Stimulated activated CD8-positive, alpha-beta memory T cell treated with anti-CD3 and anti-CD28 coated beads, Interleukin-4, amount 100 ng/mL, for 1 hour (primary cell): ENCODE measurements around the gene RHOF.
A peak's percentile ranks its signal among the peaks of the same experiment; 100 is the strongest.

Experiments used
- DNase-seq, 2 donors: peaks; one replicate each; pipeline ENCODE4 v3.0.0-alpha.2; 2020; ENCODE audit warnings: low read depth in 2 of 2, low spot score in 1 of 2

RHOF gene, protein sequence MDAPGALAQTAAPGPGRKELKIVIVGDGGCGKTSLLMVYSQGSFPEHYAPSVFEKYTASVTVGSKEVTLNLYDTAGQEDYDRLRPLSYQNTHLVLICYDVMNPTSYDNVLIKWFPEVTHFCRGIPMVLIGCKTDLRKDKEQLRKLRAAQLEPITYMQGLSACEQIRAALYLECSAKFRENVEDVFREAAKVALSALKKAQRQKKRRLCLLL

DNA sequence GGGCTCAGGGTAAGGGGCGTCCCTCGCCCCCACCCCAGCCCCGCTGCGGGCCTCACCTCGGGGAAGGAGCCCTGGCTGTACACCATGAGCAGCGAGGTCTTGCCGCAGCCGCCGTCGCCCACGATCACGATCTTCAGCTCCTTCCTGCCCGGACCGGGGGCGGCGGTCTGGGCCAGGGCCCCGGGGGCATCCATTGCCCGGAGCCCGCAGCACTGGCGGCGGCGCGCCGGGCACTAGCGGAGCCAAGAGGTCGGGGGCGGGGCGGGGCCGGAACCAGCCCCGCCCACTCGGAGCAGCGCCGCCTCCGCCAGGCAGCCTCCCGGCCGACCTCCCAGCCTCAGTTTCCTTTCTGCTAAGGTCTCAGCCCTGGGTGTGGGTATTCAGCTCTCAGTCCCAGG, at the start of gene RHOF:
Gene RHOF, minus strand, starts transcription at position 249 of the 398 bp plus-strand sequence. Its CDS starts 55 bp downstream, at position 194.
- DNase-seq = no peak

DNA sequence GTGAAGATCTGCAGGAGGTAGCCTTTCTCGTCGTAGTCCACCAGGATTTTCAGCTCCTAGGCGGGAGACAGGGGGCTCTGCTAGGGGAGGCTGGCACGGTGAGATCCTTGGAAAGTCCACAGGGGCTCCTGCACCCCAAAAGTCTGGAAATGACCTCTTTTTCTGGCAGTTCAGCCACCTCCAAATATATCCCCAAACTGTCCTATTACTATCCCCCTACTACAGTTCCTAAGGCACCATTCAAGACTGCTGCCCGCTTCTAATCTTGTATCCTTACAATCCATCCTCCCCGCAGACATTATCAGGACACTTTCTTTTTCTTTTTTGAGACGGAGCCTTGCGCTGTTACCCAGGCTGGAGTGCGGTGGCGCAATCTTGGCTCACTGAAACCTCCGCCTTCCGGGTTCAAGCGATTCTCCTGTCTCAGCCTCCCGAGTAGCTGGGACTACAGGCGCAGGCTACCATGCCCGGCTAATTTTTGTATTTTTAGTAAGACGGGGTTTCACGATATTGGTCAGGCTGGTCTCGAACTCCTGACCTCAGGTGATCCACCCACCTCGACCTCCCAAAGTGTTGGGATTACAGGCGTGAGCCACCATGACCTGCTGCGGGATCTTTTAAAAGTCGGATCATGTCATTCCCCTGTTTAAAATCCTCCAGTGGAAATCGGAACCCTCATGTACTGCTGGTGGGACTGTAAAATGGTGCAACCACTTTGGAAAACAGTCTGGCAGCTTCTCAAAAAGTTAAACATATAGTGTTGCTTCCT, 46.7 kb upstream of the RHOF start:
- no peak for DNase-seq

DNA sequence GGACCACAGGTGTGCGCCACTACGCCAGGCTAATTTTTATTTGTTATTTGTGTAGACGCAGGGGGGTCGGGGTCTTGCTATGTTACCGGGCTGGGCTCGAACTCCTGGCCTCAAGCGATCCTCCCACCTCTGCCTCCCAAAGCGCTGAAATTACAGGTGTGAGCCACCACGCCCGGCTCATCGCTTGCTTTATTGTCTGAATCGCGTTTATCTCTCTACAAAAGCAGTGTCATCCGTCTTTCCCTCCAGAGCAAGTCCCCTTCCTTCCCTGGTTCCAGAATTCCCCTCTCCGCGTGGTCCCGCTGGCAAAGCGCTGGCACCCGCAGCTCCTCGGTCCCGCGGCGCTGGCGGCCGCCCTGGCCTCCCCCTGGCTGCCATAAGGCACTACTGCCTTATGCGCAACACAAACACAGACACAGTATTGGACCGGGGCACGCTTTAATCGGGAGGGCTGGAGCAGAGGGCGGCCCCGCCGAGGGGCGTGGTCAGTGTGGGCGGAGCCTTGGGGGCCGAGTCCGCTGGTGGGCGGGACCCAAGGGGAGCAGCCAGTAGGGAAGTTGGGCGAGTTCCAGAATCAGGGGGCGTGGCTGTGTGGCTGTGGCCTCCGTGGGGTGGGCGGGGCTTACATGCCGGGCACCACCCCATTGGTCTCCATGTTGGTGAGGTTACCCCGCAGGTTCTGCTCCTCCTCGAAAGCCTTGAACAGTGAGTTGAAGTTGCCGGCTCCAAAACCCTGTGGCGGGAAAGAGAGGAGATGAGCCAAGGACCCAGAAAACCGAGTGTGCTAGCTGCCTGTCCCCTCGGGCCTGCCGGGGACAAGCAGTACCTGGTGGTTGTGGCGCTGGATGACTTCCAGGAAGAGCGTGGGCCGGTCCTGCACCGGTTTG, 45.9 kb upstream of the RHOF start:
- peak; percentile 99 for DNase-seq

DNA sequence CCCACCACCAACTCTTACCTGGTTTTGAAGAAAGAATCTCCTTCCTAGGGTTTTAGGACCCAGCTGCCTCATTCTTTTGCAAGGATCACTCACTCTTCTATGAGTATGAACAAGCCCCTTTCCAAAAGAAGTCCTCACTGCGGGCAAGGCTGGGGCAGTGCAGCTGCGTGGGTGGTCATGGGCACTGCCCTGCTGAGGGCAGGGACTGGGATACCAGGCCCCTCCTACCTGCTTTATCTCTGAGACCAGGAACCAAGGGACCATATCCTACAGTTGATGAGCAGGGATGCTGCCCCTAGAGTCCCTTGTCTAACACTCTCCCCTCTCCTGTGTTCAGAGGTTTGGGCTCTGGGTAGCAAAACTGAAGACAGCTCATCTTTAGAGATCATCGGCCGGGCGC, 44.6 kb upstream of the RHOF start:
- DNase-seq = no peak

DNA sequence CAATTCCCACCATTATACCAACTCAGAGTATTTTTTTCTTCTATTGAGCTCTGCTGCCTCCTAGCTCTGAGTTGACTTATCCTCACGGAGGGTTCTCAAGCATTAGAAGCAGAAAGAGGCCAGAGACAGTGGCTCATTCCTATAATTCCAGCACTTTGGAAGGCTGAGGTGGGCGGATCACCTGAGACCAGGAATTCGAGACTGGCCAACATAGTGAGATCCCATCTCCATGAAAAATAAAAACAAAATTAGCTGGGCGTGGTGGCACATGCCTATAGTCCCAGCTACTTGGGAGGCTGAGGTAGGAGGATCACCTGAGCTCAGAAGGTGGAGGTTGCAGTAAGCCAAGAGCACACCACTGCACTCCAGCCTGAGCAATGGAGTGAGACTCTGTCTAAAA, 44.2 kb upstream of the RHOF start:
- DNase-seq = no peak

DNA sequence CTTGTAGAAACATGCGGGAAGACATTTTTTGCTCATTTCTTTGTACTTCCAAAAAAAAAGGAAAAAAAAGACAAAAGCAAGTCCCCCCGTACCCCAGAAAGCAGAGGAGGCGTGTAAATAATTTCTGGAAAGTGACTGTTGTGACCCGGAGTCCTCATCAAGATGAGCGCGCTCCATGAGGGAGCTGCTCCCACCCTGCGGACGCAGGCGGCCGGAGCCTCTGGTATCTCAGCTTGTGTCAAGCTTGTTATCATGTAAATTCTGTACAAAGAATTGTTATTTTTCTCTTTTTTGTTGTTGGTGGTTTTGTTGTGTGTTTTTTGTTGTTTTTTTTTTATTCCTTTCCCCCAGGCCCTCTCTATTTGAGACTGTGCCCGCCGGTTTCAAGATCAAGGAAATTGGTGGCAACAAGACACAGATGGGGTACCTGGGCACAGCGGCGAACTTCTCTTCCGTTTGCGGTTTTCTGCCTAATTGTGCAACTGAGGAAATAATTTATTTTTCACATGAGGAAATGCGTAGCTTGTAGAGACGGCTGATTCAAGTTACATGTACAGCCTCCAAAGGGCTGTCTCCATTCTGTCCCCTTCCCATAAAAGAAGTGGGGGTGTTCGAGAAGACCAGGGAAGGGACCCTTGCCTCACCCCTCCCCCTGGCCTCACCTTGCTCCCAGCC, 38.2 kb upstream of the RHOF start:
- DNase-seq = no peak

DNA sequence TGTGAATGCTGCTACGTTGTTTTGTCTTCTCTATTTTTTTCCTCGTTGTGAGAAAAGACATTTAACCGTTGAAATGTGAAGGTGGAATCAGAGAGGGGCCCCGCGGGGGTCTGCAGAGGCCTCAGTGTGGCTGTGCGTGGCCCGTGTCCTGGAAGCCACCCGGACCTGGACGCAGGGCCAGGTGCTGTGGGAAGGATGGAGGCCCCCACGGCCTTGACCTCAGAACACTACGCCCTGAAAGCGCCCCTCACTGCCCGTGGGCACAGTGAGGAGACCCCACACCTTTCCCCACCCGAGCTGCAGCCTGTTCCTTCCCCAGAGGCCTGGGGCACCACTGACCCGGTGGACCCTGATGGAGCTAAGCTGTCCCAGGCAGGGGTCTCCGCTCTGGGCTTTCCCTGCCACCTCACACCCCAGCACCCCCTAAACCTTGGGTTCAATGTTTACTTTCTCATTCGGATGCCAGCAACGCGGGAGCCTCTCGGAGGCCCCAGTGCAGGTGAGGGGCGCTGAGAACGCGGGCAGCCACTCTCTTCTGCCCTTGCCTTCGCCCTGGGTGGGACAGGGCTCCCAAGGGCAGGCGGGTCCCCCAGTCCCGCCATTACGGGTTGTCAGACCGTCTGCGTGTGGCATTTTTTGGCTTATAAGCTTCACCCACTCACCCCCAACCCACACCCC, 37.2 kb upstream of the RHOF start:
- no peak for DNase-seq

DNA sequence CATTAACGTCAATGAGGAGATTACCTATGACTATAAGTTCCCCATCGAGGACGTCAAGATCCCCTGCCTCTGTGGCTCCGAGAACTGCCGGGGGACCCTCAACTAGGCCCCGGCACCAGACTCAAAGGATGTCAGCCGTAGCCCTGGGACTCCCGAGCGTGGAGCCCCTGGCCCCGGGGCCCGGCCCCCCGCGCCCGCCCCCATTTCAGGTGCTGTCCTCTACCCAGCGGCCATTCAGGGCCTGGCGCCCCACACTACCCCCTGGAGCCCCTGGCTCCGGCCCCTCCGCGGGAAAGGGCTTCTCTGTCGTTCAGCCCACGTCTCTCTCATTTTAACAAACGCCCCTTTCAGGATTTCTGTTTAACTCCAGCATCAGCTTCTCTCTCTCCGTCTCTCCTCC, 36.6 kb upstream of the RHOF start:
- DNase-seq = no peak

DNA sequence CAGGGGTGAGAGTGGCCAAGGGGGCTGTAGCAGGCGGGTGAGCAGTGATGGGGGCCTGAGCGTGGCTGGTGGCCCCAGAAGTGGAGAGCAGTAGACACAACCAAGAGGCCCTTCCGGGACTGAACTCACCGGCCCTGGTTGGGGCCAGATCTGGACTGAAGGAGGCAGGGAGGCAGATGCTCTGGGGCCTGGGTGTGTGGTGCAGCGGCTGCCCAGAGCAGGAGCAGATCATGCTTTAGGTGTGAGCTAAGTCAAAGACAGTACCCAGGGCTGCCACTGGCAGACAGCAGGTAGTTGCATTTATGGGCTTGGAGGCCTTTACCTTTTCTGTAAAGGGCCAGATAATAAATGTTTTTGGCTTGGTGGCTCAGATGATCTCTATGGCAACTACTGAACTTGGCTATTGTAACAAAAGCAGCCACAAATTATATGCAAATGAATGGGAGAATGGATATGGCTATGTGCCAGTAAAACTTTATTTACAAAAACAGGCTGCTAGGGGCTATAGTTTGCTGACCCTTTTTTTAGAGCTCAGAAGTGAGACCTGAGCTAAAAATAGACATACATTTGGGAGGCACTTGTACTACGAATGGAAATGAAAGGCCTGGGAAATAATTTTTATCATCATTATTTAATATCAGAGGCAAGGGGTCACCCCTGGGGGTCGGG, 35.9 kb upstream of the RHOF start:
- DNase-seq = no peak

DNA sequence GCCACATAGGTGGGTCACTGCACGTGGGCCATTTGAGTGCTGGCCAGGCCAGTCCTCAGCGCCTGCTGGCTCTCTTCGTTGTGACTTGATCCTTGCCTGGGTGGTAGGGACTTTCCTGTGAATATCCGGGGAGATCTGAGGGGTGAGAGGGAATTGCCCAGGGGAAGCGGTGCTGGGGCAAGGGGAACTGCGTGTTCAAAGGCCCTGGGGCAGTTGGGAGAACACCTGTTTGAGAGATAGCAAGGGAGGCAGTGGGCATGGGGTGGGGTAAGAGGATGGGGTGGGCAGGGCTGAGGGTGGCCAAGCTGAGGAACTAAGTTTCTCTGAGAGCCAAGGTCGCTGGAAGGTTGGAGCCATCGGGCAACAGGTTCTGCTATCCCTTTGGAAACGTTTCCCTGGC, 35.3 kb upstream of the RHOF start:
- no peak for DNase-seq

DNA sequence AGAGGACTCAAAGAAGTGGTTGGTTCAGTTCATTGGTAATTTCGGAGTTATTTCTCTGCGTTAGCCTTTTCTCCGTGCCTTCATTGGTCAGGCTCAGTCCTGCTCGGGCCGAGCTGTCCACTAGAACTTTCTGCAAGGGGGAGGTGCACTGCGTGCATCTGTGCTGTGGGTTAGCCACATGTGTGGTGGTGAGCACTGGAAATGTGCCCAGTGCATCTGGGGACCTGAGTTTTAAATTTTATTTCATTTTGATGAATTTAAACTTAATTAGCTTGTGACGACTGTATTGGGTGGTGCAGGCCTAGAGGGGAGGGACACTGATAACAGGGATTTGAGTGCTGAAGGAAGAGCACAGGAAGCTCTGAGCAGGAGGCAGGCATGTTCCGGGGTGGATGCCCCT, 34.8 kb upstream of the RHOF start:
- DNase-seq = no peak

DNA sequence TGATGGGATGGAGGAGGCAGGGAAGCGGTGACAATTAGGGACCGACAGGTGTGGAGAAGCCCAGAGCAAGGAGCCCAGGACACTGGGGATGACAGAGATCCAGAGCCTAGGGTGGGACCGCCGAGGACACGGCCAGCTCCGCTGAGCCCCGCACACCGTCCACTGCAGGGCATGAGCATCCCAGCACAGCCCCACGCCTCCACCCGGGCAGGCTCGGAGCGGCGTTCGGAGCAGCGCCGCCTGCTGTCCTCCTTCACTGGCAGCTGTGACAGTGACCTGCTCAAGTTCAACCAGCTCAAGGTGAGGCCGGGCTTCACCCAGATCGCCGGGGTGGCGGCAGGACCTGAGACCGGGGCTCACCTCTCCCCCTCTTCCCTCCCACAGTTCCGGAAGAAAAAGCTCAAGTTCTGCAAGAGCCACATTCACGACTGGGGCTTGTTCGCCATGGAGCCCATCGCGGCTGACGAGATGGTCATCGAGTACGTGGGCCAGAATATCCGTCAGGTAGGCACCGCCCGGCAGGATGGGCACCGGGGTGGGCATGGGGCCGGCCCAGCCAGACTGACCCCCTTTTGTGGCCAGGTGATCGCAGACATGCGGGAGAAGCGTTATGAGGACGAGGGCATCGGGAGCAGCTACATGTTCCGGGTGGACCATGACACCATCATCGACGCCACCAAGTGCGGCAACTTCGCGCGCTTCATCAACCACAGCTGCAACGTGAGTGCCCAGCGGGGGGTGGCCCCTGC, 34.0 kb upstream of the RHOF start:
- no peak for DNase-seq

DNA sequence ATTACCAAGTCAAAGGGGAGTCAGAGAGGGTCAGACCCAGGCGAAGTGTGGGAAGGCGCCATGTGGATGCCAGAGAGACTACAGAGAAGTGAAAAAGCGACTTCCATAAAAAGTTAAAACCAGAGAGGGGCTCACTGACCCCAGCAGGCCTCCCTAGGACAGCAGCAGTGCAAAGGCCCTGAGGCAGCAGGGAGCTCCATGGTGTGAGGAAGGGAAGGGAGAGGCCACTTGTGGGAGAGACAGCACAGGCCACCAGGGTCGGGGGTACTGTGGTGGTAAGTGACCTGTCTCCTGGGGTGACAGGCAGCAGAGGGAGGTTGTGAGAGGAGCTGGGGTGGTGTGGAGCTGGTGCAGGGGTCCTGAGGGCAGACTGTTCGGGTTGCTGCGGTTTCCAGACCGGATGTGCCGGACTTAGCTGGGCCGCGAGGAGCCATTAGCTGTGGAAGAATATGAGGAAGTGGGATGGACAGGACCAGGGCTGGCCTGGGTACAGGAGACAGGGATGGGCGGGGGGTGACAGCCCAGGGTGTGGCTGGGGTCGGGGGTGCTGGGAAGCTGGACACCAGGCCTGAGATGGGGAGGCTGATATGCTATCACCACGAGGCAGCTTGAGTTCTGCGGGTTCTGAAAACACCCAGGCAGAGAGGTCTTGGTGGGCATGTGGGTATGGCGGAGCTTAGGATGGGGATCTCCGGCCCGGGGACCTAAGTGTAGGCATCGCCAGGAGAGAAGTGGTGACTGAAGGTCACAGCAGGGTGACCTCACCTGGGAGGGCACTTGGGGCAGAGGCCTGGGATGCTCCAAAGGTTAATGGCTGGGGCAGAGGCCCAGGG, 33.0 kb upstream of the RHOF start:
- DNase-seq = no peak

DNA sequence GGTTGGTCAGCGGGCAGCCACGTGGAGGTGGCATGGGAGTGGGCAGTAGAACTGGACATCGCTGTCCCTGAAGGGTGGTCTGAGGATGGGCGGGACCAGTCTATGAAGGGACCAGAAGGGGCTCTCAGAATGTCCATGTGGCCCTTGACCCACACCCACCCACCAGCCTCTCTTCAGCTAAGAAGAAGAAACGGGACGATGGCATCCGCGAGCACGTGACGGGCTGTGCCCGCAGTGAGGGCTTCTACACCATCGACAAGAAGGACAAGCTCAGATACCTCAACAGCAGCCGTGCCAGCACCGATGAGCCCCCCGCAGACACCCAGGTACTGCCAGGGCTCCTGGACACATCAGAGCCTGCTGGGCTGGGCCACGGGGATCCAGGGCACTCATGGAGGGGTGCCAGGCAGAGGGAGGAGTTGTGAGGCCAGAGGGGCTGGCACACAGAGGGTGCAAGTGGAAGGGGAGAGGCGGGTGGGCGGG, 31.6 kb upstream of the RHOF start:
- DNase-seq = no peak

DNA sequence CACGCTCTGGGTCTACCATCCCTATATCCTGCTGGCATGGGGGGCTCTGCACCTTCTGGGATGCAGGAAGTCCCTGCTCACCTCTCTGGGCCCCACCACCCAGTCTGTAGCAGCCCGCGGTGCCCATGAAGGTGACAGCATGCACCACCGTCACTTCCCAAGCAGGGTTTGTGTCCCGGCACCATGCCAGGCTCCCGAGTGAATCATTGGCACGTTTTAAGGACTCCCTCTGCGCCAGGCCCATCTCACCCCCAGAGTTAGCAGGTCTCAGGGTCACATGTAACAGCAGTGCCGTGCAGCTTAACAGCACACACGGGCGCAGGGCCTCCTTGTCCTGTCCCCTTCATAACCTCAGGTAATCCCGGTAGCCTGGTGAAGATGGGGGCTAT, 30.2 kb upstream of the RHOF start:
- no peak for DNase-seq

DNA sequence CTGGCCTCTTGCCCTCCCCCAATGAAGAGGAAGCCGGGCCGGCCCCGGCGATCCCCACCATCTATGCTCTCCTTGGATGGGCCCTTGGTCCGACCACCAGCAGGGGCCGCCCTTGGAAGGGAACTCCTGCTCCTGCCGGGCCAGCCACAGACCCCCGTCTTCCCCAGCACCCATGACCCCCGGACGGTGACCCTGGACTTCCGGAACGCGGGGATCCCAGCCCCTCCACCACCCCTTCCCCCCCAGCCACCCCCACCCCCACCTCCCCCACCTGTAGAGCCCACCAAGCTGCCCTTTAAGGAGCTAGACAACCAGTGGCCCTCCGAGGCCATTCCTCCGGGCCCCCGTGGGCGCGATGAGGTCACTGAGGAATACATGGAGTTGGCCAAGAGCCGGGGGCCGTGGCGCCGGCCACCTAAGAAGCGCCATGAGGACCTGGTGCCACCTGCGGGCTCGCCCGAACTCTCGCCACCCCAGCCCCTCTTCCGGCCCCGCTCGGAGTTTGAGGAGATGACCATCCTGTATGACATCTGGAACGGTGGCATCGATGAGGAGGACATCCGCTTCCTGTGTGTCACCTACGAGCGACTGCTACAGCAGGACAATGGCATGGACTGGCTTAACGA, 29.7 kb upstream of the RHOF start:
- no peak for DNase-seq

DNA sequence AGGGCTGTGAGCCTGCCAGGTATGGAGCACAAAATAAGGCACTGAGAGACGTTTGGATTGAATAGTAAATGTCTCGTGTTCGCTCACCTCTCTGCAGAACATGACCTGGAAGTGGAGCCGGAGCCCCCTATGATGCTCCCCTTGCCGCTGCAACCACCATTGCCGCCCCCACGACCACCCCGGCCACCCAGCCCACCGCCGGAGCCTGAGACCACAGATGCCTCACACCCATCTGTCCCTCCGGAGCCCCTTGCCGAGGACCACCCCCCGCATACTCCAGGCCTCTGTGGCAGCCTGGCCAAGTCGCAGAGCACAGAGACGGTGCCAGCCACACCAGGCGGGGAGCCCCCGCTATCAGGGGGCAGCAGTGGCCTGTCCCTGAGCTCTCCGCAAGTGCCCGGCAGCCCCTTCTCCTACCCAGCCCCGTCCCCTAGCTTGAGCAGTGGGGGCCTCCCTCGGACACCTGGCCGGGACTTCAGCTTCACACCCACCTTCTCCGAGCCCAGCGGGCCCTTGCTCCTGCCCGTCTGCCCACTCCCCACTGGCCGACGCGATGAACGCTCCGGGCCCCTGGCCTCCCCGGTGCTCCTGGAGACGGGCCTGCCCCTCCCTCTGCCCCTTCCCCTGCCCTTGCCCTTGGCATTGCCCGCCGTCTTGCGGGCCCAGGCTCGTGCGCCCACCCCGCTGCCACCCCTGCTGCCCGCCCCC, 29.1 kb upstream of the RHOF start:
- no peak for DNase-seq

DNA sequence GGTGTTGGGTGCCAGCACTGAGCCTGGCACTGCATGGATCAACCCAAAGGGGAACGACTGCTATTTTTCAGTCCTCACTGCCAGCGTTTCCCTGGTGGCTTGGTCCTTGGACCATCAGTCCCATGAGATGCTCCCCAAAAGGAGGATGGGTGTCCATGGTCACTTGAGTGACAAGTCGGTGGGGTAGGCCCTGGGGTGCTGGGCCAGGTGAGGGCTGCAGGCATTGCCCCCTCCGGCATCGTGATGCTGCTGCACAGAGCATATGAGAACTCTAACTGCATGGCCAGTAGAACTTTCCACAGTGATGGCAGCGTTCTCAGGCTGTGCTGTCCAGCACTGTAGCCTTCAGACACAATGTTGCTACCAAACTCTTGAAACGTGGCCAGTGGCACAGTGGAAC, 26.6 kb upstream of the RHOF start:
- DNase-seq = no peak
